MM.1S (cell line): Measurements from ENCODE around the gene E4F1.

Source experiments
- EZH2 ChIP-seq: fragments of 300-600 bp; sonication (generic); optimal IDR thresholded peaks from 2 replicates; pipeline ENCODE3; 2017; ENCODE audit warnings: low read depth, mild to moderate bottlenecking, antibody characterized with exemption, low read length, mixed read lengths
- TF ChIP-seq, protein P1 (sequence below): fragments of 300-600 bp; sonication (generic); IDR thresholded peaks from 2 replicates; pipeline ENCODE4 v1.5.1; 2016; ENCODE audit warnings: antibody characterized with exemption, low read length, mixed read lengths

DNA sequence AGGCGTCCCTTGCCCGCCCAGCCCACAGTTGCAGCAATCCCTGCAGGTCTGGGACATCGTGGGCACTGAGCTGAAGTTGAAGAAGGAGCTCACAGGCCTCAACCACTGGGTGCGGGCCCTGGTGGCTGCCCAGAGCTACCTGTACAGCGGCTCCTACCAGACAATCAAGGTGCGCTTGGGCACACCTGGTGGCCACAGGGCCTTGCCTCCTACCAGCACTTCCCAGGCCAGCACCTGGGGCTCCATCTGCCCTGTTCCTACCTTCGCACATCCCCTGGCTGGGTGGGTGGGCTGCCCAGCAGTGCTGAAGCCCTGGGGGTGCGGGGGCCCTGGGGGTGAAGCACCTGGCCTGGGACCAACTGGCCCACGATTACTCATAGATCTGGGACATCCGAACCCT lies 47.9 kb upstream of the E4F1 start:
- TF ChIP-seq, protein P1, sequence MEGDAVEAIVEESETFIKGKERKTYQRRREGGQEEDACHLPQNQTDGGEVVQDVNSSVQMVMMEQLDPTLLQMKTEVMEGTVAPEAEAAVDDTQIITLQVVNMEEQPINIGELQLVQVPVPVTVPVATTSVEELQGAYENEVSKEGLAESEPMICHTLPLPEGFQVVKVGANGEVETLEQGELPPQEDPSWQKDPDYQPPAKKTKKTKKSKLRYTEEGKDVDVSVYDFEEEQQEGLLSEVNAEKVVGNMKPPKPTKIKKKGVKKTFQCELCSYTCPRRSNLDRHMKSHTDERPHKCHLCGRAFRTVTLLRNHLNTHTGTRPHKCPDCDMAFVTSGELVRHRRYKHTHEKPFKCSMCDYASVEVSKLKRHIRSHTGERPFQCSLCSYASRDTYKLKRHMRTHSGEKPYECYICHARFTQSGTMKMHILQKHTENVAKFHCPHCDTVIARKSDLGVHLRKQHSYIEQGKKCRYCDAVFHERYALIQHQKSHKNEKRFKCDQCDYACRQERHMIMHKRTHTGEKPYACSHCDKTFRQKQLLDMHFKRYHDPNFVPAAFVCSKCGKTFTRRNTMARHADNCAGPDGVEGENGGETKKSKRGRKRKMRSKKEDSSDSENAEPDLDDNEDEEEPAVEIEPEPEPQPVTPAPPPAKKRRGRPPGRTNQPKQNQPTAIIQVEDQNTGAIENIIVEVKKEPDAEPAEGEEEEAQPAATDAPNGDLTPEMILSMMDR: no peak
- TF ChIP-seq EZH2: no peak
